Breast epithelium (tissue), 3 donors: ENCODE results near the gene TAF7L.

ENCODE experiments used
- CTCF ChIP-seq, 3 donors: fragments of 450-650 bp; IDR thresholded peaks; one replicate each; pipeline ENCODE4 v1.5.1; 2016 to 2017; ENCODE audit warnings: antibody characterized with exemption in 3 of 3, mild to moderate bottlenecking in 3 of 3, moderate library complexity in 3 of 3
- POLR2A ChIP-seq: fragments of 450-650 bp; IDR thresholded peaks from one replicate; pipeline ENCODE4 v1.6.1; 2016; ENCODE audit warnings: antibody characterized with exemption, mild to moderate bottlenecking, moderate library complexity

- no peak for TF ChIP-seq CTCF (IDR thresholded peaks at IDR 0.05)
- TF ChIP-seq POLR2A = no peak
Observed at GRCh38 chrX:101303790-101304189, 12.7 kb upstream of the TAF7L start.
